Mesenchymal stem cell (in vitro differentiated cells and primary cell): ENCODE data around the gene ATP10A.

Experiments used
- DNase-seq: peaks from one replicate; pipeline ENCODE4 v3.0.0-alpha.2; 2013
- H2AFZ ChIP-seq: one replicate; pipeline ENCODE4 v1.6.1; 2013; ENCODE audit warnings: low read depth, mild to moderate bottlenecking, control low read depth, inconsistent platforms, low read length, moderate library complexity
- H2AK5ac ChIP-seq: 2 replicates; pipeline ENCODE4 v1.6.1; 2013; ENCODE audit warnings: low read length, moderate library complexity, mild to moderate bottlenecking, inconsistent platforms; ENCODE audit not compliant: severe bottlenecking
- H2BK120ac ChIP-seq: one replicate; pipeline ENCODE4 v1.6.1; 2013; ENCODE audit warnings: low read depth, mild to moderate bottlenecking, inconsistent platforms, low read length, moderate library complexity
- H2BK12ac ChIP-seq, 2 experiments: one replicate each; pipeline ENCODE4 v1.6.1; 2013; ENCODE audit warnings: inconsistent platforms in 2 of 2, low read length in 2 of 2, mild to moderate bottlenecking in 2 of 2, moderate library complexity in 2 of 2, control low read depth in 1 of 2
- H2BK15ac ChIP-seq: one replicate; pipeline ENCODE4 v1.6.1; 2013; ENCODE audit warnings: mild to moderate bottlenecking, low read depth, inconsistent platforms; ENCODE audit not compliant: poor library complexity, severe bottlenecking
- H2BK5ac ChIP-seq: 2 replicates; pipeline ENCODE4 v1.6.1; 2013; ENCODE audit warnings: low read depth, mild to moderate bottlenecking, low read length, control low read depth, inconsistent platforms; ENCODE audit not compliant: poor library complexity, severe bottlenecking
- H3K14ac ChIP-seq, 2 experiments: one replicate each; pipeline ENCODE4 v1.6.1; 2013; ENCODE audit warnings: inconsistent platforms in 2 of 2, low read length in 2 of 2, control low read depth in 1 of 2, mild to moderate bottlenecking in 1 of 2, moderate library complexity in 1 of 2
- H3K18ac ChIP-seq, 2 experiments: one replicate each; pipeline ENCODE4 v1.6.1; 2013; ENCODE audit warnings: inconsistent platforms in 2 of 2, low read length in 2 of 2, control low read depth in 1 of 2, low read depth in 1 of 2, mild to moderate bottlenecking in 1 of 2
- H3K23ac ChIP-seq, 2 experiments: one replicate each; pipeline ENCODE4 v1.6.1; 2013; ENCODE audit warnings: inconsistent platforms in 2 of 2, low read length in 2 of 2, mild to moderate bottlenecking in 2 of 2, moderate library complexity in 2 of 2, control low read depth in 1 of 2
- H3K27ac ChIP-seq: 2 replicates; pipeline ENCODE4 v1.5.1; 2013; ENCODE audit warnings: mild to moderate bottlenecking, moderate library complexity, low read length, control low read depth, inconsistent platforms; ENCODE audit not compliant: poor library complexity, severe bottlenecking
- H3K27me3 ChIP-seq, 2 experiments: 2 replicates each; pipeline versions ENCODE4 v1.6.1 to v1.7.0; 2013; ENCODE audit warnings: low read length in 2 of 2, mild to moderate bottlenecking in 2 of 2, moderate library complexity in 2 of 2, control low read depth in 1 of 2, inconsistent platforms in 1 of 2; ENCODE audit not compliant: control insufficient read depth in 1 of 2, insufficient read depth in 1 of 2
- H3K36me3 ChIP-seq, 2 experiments: 2 replicates each; pipeline versions ENCODE4 v1.6.1 to v1.7.0; 2013; ENCODE audit warnings: low read length in 2 of 2, control low read depth in 1 of 2, inconsistent platforms in 1 of 2, low read depth in 1 of 2, mild to moderate bottlenecking in 1 of 2; ENCODE audit not compliant: insufficient read depth in 2 of 2, control insufficient read depth in 1 of 2
- H3K4ac ChIP-seq, 2 experiments: one replicate each; pipeline ENCODE4 v1.6.1; 2013; ENCODE audit warnings: inconsistent platforms in 2 of 2, low read length in 2 of 2, mild to moderate bottlenecking in 2 of 2, moderate library complexity in 2 of 2, control low read depth in 1 of 2, low read depth in 1 of 2
- H3K4me1 ChIP-seq: 2 replicates; pipeline ENCODE4 v1.6.1; 2013; ENCODE audit warnings: low read depth, low read length, control low read depth; ENCODE audit not compliant: control insufficient read depth, insufficient read depth
- H3K4me2 ChIP-seq: 2 replicates; pipeline ENCODE4 v1.6.1; 2013; ENCODE audit warnings: low read length, mild to moderate bottlenecking, inconsistent platforms; ENCODE audit not compliant: poor library complexity, severe bottlenecking
- H3K4me3 ChIP-seq, 2 experiments: 2 replicates each; pipeline versions ENCODE4 v1.5.1 to v1.7.0; 2013; ENCODE audit warnings: low read length in 2 of 2, mild to moderate bottlenecking in 2 of 2, control low read depth in 1 of 2, low read depth in 1 of 2; ENCODE audit not compliant: insufficient read depth in 1 of 2
- H3K79me1 ChIP-seq: replicated peaks from 2 replicates; pipeline ENCODE4 v1.6.1; 2013; ENCODE audit warnings: mild to moderate bottlenecking, control low read depth, low read length, inconsistent platforms; ENCODE audit not compliant: poor library complexity, severe bottlenecking
- H3K9ac ChIP-seq: 2 replicates; pipeline ENCODE4 v1.7.0; 2013; ENCODE audit warnings: mild to moderate bottlenecking, low read length, moderate library complexity
- H3K9me3 ChIP-seq: 2 replicates; pipeline ENCODE4 v1.7.0; 2013; ENCODE audit warnings: mild to moderate bottlenecking, low read length; ENCODE audit not compliant: control insufficient read depth
- H4K8ac ChIP-seq: one replicate; pipeline ENCODE4 v1.6.1; 2013; ENCODE audit warnings: inconsistent platforms, mild to moderate bottlenecking, low read length, moderate library complexity
- H4K91ac ChIP-seq: one replicate; pipeline ENCODE4 v1.6.1; 2013; ENCODE audit warnings: mild to moderate bottlenecking, low read length, inconsistent platforms
- WGBS: methylation state at CpG from one replicate; pipeline ENCODE4 v1.1.7; 2013; ENCODE audit warnings: mixed read lengths; 5-methylcytosine and 5-hydroxymethylcytosine counted together

The ATP10A gene

DNA sequence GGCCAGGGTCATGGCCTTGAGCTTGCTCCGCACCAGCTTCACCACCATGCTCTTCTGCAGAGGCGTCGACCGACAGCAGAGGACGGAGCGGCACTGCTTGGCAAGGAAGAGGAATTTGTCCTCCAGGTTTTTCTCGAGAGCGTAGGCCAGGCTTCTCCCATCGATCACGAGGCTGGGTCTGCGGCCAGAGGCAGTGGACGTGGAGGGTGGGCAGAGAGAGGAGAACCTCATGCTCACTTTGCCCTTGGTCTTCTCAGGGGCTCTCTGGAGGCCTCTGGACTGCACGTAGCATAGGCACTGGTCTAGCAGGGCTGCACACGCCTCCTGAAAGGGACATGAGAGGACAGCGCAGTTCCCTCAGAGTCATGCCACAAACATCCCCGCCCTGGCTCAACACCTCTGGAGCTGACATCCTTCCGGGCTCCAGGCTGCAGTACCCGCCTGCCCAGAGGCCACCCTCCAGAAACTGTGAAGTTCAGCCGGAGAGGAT is 168.3 kb downstream of the ATP10A start:
- H3K79me1 ChIP-seq = no peaks in the 10 kb centered on the region
- H2BK120ac ChIP-seq = no peak overlapping the region
- no peak overlapping the region for H3K23ac ChIP-seq
- 89% methylated on average over 19 of the region's 19 CpGs for WGBS
- H3K9me3 ChIP-seq = no peaks in the 10 kb centered on the region
- no peak overlapping the region for H4K8ac ChIP-seq
- no peaks in the 10 kb centered on the region for H3K27me3 ChIP-seq
- H2BK5ac ChIP-seq = no peak overlapping the region
- H2BK12ac ChIP-seq = no peak overlapping the region
- no peak overlapping the region for H4K91ac ChIP-seq
- peaks cover 12% of the 10 kb centered on the region for H3K4me1 ChIP-seq
- H3K4me3 ChIP-seq = no peak overlapping the region
- no peak overlapping the region for H2BK15ac ChIP-seq
- H3K27ac ChIP-seq = no peak overlapping the region
- no peak for DNase-seq
- no peak overlapping the region for H3K9ac ChIP-seq
- no peak overlapping the region for H3K18ac ChIP-seq
- peaks cover 0 to 34% of the 10 kb centered on the region in 2 experiments for H3K36me3 ChIP-seq
- no peak overlapping the region for H3K14ac ChIP-seq
- H2AFZ ChIP-seq = no peak overlapping the region
- H3K4ac ChIP-seq = no peak overlapping the region
- no peak overlapping the region for H3K4me2 ChIP-seq
- H2AK5ac ChIP-seq = no peak overlapping the region

DNA sequence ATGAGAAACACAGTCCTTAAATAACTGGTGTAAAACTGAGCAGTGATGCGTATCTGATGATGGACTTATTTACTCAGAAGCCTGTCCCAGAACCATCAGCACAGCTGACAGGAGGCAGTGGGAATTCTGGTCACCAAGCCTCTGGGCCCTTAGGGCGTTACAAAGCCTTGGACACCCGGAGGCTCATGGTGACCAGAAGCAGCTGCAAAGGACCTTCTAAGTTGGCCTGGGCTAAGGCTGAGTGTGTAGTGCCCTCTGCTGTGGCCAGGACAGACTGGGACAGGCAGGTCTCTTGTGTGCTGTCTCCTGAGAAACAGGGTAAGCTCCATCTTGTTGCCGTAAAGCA is 168.9 kb downstream of the ATP10A start:
- no peak overlapping the region for H4K8ac ChIP-seq
- peaks cover 0 to 39% of the 10 kb centered on the region in 2 experiments for H3K36me3 ChIP-seq
- H2BK12ac ChIP-seq = no peak overlapping the region
- no peak for DNase-seq
- H4K91ac ChIP-seq = no peak overlapping the region
- H3K9me3 ChIP-seq = no peaks in the 10 kb centered on the region
- no peak overlapping the region for H2BK120ac ChIP-seq
- H3K27ac ChIP-seq = no peak overlapping the region
- peaks cover 17% of the 10 kb centered on the region for H3K4me1 ChIP-seq
- no peak overlapping the region for H3K4me2 ChIP-seq
- H2AFZ ChIP-seq = no peak overlapping the region
- H3K4ac ChIP-seq = no peak overlapping the region
- H3K9ac ChIP-seq = no peak overlapping the region
- no peak overlapping the region for H3K18ac ChIP-seq
- H2BK5ac ChIP-seq = no peak overlapping the region
- H3K23ac ChIP-seq = no peak overlapping the region
- no peak overlapping the region for H3K4me3 ChIP-seq
- no peak overlapping the region for H3K14ac ChIP-seq
- H2AK5ac ChIP-seq = no peak overlapping the region
- no peaks in the 10 kb centered on the region for H3K27me3 ChIP-seq
- H2BK15ac ChIP-seq = no peak overlapping the region
- 84% methylated on average over 4 of the region's 4 CpGs for whole genome bisulfite sequencing
- H3K79me1 ChIP-seq = peaks cover 2% of the 10 kb centered on the region

DNA sequence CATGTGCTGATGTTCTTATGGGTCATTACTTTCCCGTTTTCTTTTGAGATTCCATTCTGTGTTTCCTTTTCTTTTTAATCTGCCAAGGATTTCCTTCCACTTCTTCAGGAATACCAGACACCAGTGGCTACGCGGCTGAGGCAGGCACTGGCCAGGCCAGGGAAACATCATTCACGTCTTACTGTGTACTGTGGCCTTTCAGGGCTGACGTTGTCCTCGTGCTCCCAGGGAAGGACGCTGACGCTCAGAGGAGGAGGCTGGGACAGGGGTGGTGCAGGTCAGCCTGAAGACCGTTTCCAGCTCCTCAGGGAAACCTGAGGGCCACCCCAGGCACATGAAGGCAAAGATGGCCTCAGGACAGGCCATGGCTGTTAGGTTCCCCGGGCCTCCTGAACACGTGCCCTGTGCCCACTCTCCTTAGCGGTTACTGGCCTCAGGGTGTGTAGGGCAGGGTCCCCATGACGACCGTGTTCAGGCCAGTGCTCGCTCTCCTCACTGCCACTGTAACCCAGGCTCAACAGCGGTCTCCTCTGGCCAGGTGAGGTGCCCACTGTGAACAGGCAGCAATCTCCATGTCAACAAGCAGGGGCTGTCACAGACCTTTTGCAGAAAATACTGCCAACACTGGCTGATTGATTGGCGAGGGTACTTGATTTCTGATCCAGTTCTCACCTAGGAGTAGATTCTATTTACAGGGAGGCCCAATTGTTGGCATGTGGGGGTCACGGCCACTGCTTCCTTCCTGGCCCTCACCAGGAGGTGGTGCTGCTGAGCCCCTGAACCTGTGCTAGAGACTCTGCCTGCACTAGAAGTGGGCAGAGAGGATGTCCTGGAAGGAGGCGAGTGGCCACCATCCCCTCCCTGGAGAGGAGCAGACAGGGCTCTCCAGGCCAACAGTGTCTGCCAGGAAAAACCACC is 169.5 kb downstream of the ATP10A start:
- WGBS = 71% methylated on average over 19 of the region's 19 CpGs
- no peak overlapping the region for H2BK5ac ChIP-seq

DNA sequence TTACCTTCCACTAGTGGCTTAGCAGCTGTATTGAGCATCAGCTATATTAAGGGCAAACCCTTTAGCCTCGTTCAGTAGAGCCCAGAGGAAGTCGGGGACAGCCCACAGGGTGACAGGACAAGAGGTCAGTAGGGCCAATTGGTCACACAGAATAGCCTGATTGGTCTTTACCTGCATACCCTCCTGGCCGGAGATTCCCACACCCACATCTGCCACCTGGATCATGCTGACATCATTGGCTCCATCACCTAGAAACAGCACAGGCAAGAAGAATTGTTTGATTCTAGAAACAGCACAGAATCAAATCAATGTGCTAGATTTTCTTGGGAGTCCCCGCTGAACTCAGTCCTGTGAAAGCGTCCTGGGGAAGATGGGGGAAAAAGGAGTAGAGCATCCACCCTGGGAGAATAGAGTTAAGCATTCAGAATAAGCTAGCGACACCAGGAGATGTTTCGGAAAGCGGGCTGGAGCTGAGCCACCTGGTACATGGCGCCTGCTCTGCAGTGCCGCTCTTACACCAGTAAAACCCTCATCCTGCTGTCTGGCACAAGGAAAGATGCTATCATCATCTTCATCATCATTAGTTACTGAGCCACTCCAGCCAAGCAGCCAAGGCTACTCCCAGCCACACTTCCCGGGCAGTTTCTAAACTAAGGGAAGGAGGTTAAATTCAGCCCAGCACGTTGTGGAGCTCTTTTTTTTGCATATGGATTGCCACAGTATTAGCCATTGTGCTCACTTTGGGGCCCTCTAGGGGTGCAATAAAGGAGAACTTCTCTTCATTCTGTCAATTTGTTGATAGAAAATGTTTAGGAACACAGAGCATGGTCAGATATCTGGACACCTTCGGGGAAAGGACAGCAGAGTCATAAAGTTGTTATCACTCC is 171.3 kb downstream of the ATP10A start:
- peaks cover 7% of the 10 kb centered on the region for H3K79me1 ChIP-seq
- H3K4me1 ChIP-seq = peaks cover 23% of the 10 kb centered on the region
- no peak overlapping the region for H4K8ac ChIP-seq
- no peak overlapping the region for H3K27ac ChIP-seq
- no peak overlapping the region for H2BK120ac ChIP-seq
- no peak overlapping the region for H3K18ac ChIP-seq
- no peak overlapping the region for H2BK15ac ChIP-seq
- no peaks in the 10 kb centered on the region for H3K9me3 ChIP-seq
- peak overlapping the region; percentile 1 for H2AK5ac ChIP-seq
- H3K4me2 ChIP-seq = no peak overlapping the region
- H3K36me3 ChIP-seq = peaks cover 0 to 48% of the 10 kb centered on the region in 2 experiments
- peak overlapping the region; percentile 54 for H3K9ac ChIP-seq
- WGBS = 76% methylated on average over 13 of the region's 13 CpGs
- H3K4me3 ChIP-seq = peak overlapping the region in 1 of 2 experiments; percentile 65
- no peak overlapping the region for H3K4ac ChIP-seq
- H2BK5ac ChIP-seq = no peak overlapping the region
- DNase-seq = no peak
- H4K91ac ChIP-seq = no peak overlapping the region
- no peaks in the 10 kb centered on the region for H3K27me3 ChIP-seq
- H2BK12ac ChIP-seq = no peak overlapping the region
- no peak overlapping the region for H3K14ac ChIP-seq
- H3K23ac ChIP-seq = no peak overlapping the region
- H2AFZ ChIP-seq = no peak overlapping the region

More for the DNA sequence above, 169.5 kb downstream of the ATP10A start:
- H3K4ac ChIP-seq = no peak overlapping the region
- no peak for DNase-seq
- H3K9me3 ChIP-seq = no peaks in the 10 kb centered on the region
- H3K79me1 ChIP-seq = peaks cover 2% of the 10 kb centered on the region
- H3K27ac ChIP-seq = no peak overlapping the region
- H4K91ac ChIP-seq = no peak overlapping the region
- no peak overlapping the region for H4K8ac ChIP-seq
- H3K18ac ChIP-seq = no peak overlapping the region
- no peak overlapping the region for H3K14ac ChIP-seq
- H2AFZ ChIP-seq = no peak overlapping the region
- no peak overlapping the region for H3K4me2 ChIP-seq
- H2AK5ac ChIP-seq = no peak overlapping the region
- no peak overlapping the region for H2BK120ac ChIP-seq
- no peak overlapping the region for H2BK12ac ChIP-seq
- H3K4me3 ChIP-seq = no peak overlapping the region
- H3K9ac ChIP-seq = no peak overlapping the region
- peaks cover 20% of the 10 kb centered on the region for H3K4me1 ChIP-seq
- H3K36me3 ChIP-seq = peaks cover 0 to 40% of the 10 kb centered on the region in 2 experiments
- H2BK15ac ChIP-seq = no peak overlapping the region
- no peak overlapping the region for H3K23ac ChIP-seq
- H3K27me3 ChIP-seq = no peaks in the 10 kb centered on the region
